ENCODE measurements around the gene GRK1.

GRCh38 chr13:113766035-113766800 is 99.2 kb downstream of the GRK1 start:
- TF ChIP-seq, protein P1, sequence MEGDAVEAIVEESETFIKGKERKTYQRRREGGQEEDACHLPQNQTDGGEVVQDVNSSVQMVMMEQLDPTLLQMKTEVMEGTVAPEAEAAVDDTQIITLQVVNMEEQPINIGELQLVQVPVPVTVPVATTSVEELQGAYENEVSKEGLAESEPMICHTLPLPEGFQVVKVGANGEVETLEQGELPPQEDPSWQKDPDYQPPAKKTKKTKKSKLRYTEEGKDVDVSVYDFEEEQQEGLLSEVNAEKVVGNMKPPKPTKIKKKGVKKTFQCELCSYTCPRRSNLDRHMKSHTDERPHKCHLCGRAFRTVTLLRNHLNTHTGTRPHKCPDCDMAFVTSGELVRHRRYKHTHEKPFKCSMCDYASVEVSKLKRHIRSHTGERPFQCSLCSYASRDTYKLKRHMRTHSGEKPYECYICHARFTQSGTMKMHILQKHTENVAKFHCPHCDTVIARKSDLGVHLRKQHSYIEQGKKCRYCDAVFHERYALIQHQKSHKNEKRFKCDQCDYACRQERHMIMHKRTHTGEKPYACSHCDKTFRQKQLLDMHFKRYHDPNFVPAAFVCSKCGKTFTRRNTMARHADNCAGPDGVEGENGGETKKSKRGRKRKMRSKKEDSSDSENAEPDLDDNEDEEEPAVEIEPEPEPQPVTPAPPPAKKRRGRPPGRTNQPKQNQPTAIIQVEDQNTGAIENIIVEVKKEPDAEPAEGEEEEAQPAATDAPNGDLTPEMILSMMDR (conservative IDR thresholded peaks at IDR 0.05) = no peak
- TF ChIP-seq EZH2 (IDR thresholded peaks at IDR 0.05; ENCODE audit: low read depth) = no peak
